Fibroblast of skin of back (primary cell): ENCODE results near the gene ATP5MG. TPM values are rescaled to one million over a fixed set of nuclear protein-coding genes. Genes with fewer than 3 reads are reported as not detected.
"Not testable (repeated sequence)": the region's sequence is repeated elsewhere in the genome, so short reads cannot be mapped to it uniquely, and the experiment has no call there.

Experiments used
- DNase-seq: peaks from one replicate; pipeline ENCODE4 v3.0.0-alpha.2; 2013
- polyA plus RNA-seq, 2 experiments: library from polyadenylated mRNA; unstranded; fragments of 120-200 nt; gene quantifications; one replicate each; pipeline ENCODE4 v1.2.1, GENCODE V29; 2013; ENCODE audit not compliant: insufficient read length in 2 of 2

ATP5MG gene
- polyA plus RNA-seq (2013, experiment 1 of 2; ENCODE audit: insufficient read length) = 292 TPM
- polyA plus RNA-seq (2013, experiment 2 of 2; ENCODE audit: insufficient read length) = 193 TPM

GRCh38 chr11:118401151-118401879 is at the start of gene ATP5MG:
TSS of gene ATP5MG (plus strand) at chr11:118401606. CDS start at chr11:118401666, 60 bp downstream.
- DNase-seq = peak; percentile 83

- DNase-seq = peak; percentile 24
Measured at GRCh38 chr11:118353084-118353710, 48.2 kb upstream of the ATP5MG start.

GRCh38 chr11:118358071-118358470 is 43.3 kb upstream of the ATP5MG start:
- DNase-seq = no peak

GRCh38 chr11:118359295-118359958 is 42.0 kb upstream of the ATP5MG start, which contains the start of gene UBE4A:
TSS of gene UBE4A (plus strand) at chr11:118359600. CDS start at chr11:118365081, 5,481 bp downstream.
- DNase-seq = peak; percentile 94

GRCh38 chr11:118364956-118365615 is 36.3 kb upstream of the ATP5MG start:
- DNase-seq = no peak

- no peak for DNase-seq
Measured at GRCh38 chr11:118366287-118366686, 35.1 kb upstream of the ATP5MG start.

GRCh38 chr11:118370774-118371173 is 30.6 kb upstream of the ATP5MG start:
- DNase-seq = no peak

- no peak for DNase-seq
Measured at GRCh38 chr11:118373263-118373662, 28.1 kb upstream of the ATP5MG start.

GRCh38 chr11:118373871-118374270 is 27.5 kb upstream of the ATP5MG start:
- no peak for DNase-seq

GRCh38 chr11:118374729-118375128 is 26.7 kb upstream of the ATP5MG start:
- DNase-seq = no peak

- no peak for DNase-seq
Measured at GRCh38 chr11:118375978-118376377, 25.4 kb upstream of the ATP5MG start.

GRCh38 chr11:118379497-118379896 is 21.9 kb upstream of the ATP5MG start:
- no peak for DNase-seq

- DNase-seq = no peak
Measured at GRCh38 chr11:118380571-118380970, 20.8 kb upstream of the ATP5MG start.

- no peak for DNase-seq
Measured at GRCh38 chr11:118382954-118383353, 18.5 kb upstream of the ATP5MG start.

- no peak for DNase-seq
Measured at GRCh38 chr11:118383657-118384056, 17.7 kb upstream of the ATP5MG start.

- DNase-seq = no peak
Measured at GRCh38 chr11:118396097-118396501, 5.3 kb upstream of the ATP5MG start.

GRCh38 chr11:118397448-118397847 is 4.0 kb upstream of the ATP5MG start:
- DNase-seq = no peak

GRCh38 chr11:118398791-118399559 is 2.4 kb upstream of the ATP5MG start:
- DNase-seq = no peak

GRCh38 chr11:118401880-118402590 is 629 bp downstream of the ATP5MG start:
- peak; percentile 69 for DNase-seq

- DNase-seq = not testable (repeated sequence)
Measured at GRCh38 chr11:118402594-118402993, 1.2 kb downstream of the ATP5MG start.

- peak; percentile 11 for DNase-seq
Measured at GRCh38 chr11:118406599-118407166, 5.3 kb downstream of the ATP5MG start.
